T-helper 2 cell (primary cell): ENCODE data around the gene RGS21.
"Not testable (repeated sequence)": the region's sequence is repeated elsewhere in the genome, so short reads cannot be mapped to it uniquely, and the experiment has no call there.

Experiments
- DNase-seq, 5 experiments: peaks; one replicate each; pipeline versions ENCODE4 v3.0.0 to v3.0.0-alpha.2; 2012 to 2022
- total RNA-seq, 2 donors: gene quantifications; one replicate each; lab custom pipeline; 2026; lab: John Stamatoyannopoulos, UW

RGS21 gene, protein sequence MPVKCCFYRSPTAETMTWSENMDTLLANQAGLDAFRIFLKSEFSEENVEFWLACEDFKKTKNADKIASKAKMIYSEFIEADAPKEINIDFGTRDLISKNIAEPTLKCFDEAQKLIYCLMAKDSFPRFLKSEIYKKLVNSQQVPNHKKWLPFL
- 0 reads per million in 2 donors for total RNA-seq

DNA sequence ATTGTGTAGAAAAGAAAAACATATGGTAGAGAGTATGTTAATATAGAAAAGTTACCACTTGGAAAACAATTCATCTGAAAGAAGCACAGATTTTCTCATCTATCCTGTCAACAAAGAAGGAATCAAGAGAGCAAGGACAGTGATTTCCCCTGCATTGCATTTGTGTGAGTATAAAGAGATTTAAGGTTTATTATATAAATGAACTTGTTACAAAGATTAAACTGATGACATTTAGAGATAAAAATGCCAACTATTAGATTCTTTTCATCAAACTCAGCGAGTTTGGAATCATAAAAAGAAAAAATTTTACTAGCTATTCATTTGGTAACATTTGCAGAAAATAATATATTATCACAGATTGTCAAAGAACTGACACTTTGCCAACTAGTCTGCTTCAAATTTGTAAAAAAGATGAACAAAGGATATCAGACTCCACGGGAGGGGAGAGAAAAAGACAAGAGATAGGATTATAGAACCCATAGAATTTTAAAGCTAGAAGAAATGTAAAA lies at the start of gene RGS21:
Gene RGS21 (plus strand): TSS at position 51 of the 509 bp plus-strand sequence. CDS start 26,045 bp downstream, outside the sequence.
- no peak for DNase-seq

DNA sequence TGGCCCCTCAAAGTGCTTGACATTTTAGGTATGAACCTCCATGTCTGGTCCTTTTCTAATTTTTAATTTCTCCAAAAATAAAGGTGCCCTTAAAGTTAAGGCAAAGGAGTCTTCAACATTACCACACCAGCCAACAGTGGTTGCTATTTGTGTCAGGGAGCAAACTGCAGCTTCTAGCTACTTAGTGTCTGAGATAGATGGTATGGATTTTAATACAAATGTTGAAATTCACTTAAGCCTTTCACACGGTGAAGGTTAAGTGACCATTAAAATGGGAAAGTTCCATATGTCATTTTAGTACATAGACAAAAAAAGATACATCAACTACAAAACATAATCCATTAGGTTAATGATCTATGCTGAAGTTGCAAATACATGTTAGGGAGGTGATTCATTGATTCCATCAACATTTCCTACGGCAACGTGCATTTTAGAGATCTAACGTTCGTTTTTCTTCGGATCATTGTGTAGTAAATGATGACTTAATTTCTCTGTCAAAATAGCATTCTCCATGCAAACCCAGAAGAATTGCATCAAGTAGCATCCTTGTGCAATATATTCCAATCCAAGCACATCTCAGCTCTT lies 48.2 kb upstream of the RGS21 start:
- DNase-seq, result no peak

DNA sequence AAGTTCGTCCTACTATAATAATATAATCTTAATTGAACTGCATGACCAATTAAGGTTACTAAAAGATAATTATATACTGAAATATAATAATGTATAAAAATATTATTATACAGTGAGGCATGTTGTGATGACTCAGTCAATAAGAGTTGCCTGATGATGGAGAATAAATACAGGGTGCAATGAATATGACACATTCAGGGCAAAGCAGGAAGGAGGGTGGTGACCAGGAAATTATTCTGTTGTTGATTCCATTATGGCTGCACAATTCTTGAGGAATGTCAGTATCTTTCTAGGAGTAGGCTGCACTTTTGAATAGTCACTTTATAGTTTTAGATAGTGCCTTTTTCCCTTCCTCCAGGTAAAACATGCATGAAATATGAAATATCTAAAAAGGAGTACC lies 46.4 kb upstream of the RGS21 start:
- DNase-seq, result no peak

DNA sequence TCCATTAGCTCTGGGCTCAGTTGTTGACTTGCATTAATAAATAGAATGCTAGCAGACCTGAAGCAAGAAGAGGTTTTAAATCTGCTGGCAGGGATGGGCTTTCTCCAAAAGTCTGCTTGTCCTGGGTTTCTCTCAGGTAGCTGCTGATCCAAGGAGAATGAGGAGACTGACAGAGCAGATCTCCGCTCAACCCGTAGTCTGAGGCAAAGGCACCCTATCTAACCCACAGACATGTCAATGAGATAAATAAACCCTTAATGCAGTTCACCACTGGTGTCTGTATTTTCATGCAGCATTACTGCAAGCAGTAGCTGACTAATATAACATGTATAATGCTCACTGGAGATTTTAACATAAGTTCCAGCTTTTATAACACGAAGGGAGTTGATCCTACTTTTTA lies 44.1 kb upstream of the RGS21 start:
- no peak for DNase-seq

DNA sequence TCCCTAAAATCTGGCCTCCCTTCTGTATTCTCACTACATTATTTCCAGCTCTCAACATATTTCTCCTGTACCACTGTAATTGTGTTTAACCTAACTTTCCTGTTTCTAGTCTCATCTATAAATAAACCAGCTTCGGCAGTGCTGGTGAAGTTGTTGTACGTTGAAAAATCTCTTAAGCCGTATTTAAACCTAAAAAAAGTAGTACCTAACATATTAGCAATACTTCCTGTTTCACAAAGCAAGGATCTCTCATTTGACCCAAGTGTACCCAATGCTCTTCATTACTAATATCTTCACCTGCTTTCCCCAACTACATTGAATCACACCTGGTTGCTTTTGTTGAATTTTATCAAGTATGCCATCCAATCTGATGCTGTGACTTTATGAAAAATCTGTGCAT lies 42.2 kb upstream of the RGS21 start:
- DNase-seq, result no peak

DNA sequence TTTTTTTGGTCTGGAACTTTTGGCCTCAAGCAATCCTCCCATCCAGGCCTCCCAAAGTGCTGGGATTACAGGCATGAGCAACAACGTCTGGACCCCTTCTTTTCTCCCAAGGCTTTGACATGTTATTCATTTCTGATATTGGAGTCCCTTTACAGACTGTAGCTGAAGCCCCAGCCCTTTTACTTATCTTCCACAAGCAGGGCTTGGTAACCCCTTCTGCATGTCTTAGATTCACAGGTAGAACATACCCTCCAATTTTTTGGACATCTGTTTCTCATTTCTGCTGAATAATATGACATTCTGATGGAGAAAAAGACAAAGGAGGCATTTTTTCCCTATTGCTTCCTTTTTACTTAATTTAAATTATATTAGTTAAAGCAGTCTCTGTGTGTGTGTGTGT lies 39.2 kb upstream of the RGS21 start:
- no peak for DNase-seq

DNA sequence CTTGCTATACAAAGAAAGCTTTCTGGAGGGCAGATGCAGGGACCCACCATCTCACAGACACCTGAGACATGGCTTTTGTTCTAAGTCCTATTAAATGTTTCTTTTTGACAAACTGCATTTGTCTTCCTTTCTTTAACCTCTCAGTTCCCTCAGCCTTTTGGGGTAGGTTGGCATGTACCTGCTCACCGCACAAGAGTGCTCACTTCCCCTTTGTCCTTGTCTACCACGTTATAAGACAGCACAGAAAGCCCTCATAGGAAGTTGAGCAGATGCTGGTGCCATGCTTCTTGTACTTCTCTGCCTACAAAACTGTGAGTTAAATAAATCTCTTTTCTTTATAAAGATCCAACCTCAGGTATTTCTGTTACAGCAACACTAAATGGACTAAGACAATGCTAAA lies 31.9 kb upstream of the RGS21 start:
- no peak for DNase-seq

DNA sequence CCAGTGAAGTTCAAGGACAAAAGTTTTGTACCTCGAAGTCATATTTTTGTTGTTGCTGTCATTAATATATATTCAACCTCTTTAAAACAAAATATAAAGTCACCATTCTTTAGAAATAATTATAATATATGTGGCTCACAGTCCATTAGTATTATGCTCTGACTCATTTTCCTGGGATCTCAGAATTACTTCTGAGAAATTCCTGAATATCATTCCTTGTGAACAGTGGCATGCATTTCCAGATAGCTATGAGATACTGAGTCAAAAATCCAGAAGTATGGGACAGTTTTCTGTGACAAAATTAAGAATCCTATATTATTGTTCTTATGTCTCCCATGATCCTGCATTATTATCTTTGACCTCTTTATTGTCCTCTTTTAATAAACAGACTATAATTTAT lies 13.8 kb upstream of the RGS21 start:
- no peak for DNase-seq

DNA sequence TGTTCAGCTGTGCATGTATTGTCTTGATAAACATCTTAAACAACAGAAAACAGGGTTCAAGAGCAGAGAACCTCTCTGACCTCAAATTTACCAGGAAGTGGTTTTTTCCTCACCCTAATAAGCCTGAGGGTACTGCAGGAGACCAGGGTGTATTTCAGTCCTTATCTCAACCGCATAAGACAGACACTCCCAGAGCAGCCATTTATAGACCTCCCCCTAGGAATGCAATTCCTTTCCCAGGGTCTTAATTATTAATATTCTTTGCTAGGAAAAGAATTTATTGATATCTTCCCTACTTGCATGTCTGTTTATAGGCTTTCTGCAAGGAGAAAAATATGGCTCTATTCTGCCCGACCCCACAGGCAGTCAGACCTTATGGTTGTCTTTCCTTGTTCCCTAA lies 8.5 kb upstream of the RGS21 start:
- DNase-seq, result not testable (repeated sequence)

DNA sequence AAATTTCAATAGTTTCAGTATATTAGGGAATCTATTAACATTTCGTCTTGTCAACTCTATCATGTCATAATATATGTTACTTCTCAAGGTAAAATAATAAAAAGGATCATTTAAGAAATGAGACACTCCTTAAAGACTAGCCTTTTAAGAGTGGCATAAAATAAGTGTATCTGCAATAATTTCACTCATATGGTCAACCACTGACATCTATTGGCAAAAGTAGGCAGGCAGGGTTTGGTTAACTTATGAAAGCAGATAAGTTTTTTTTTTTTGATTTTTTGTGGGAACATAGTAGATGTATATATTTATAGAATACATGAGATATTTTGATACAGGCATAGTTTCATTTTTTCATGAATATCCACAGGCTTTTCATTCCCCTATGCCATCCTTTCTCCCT lies 5.5 kb upstream of the RGS21 start:
- peak in 1 of 5 experiments; percentile 0 for DNase-seq

DNA sequence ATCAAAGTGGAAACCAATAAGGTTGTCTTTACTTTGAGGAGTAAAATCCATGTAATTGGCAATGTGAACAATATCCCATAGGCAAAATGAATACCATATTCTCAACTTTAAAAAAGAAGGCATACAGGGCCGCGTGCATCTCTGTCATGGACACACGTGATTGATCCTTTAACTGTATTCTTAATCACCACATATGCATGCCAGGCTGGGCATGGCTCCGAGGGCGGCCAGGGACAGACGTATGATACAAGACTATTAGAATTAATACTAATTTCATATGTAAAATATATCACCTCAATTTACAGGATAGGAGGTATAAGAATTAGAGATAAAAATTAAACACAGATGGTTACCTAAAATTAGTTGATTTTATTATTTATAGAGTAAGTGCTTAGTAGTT lies 11.2 kb downstream of the RGS21 start:
- no peak for DNase-seq

DNA sequence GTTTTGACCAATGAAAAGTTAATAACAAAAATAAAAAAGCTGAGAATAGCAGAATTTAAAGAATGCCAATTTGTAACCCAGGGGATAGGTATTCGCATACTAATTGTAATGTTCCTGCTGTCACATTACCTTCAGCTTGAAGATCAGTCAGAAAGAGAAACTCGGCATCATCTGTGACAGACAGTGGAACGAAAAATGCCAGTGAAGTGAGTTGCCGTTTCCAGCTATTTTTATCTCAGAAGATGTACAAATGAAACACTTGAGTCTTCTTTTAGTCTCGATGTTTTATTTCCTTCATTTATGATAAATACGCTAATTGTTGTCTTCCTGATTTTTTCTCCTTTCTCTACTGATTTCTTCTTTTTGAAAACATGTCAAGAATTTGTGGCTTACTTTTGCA lies 26.1 kb downstream of the RGS21 start:
- DNase-seq, result no peak

DNA sequence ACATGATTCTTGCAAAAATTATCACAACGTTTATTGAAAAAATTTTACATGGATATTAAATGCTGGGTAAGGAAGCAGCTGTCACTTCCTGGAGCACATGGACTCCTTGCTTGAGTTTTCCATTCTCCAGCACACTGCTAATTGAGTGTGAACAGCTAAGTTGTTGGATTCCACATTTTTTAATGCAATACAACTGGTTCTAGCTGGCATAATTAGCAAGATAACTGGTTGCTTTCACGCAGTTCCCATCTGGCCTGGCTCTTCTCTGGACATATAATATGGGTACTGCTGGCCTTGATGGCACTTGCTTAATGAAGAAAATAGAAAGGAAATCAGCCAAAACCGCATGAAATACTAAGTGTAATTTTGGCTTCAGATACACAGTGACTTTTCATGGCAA lies 26.6 kb downstream of the RGS21 start:
- DNase-seq, result no peak

DNA sequence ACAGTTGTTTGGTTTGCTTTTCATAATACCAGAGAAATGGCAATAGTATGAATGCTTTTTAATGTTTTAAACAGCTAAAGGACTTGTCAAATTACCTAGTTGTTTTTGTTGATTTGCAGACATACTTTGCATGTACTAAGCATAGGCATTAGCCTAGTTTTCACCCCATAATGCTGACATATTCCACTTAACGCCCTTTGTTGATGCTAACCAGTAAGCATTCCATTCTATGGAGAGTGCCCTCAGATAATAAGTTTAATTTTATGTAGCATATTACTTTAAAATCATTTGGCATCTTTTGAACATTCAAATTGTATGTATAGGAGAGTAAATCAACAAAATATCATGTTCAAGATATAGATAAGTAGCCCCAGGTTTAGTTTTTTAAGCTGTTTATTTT lies 32.5 kb downstream of the RGS21 start:
- no peak for DNase-seq

DNA sequence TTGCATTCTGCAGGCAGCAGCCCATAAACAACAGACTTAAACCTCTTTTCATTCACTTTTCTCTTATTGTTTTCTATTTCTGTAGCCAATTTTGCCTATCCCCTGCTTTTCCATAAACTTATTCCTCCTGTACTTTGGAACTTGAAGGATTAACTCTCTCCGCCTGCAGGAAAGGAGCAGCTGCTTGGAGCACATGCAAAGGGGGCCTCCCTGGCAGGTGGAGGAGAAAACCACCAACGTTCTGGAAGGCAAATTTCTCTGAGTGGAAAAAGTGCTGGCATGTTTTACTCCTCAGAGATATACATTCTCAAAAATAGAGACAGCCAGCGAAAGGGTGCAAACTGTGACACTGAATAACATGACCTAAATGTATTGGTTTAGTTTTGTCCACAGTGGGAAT lies 33.6 kb downstream of the RGS21 start:
- DNase-seq, result no peak

DNA sequence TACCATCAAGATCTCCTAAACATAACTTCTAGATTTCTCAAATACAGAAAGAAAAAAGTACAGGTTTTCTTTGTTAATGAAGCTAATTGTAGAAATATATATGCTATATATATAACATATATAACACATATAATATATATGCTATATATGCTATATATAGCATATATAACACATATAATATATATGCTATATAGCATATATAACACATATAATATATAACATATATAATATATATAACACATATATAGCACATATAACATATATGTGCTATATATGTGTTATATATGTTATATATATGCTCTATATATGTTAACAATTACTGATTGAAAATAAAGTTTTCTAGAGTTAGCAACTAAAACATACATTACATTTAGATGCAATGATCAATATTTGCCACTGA lies 34.8 kb downstream of the RGS21 start:
- DNase-seq, result no peak

DNA sequence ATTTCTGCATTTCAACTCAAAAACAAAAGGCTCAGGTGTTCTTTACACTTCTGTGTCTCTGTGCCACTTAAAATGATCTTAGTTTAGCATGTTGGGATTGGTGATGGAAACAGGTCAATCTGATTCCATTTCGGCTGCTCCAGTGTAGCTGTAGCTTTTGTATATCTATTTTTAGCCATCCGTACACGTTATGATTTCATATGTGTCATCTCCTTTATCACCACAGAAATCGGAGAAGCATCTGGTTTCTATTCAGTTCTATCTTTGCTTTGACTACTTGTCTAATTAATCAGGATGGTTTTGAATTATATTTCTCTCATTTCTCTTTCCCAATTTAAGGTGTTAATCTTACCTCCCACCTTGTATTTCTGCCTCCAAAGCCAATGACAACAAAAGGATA lies 41.1 kb downstream of the RGS21 start:
- no peak for DNase-seq

DNA sequence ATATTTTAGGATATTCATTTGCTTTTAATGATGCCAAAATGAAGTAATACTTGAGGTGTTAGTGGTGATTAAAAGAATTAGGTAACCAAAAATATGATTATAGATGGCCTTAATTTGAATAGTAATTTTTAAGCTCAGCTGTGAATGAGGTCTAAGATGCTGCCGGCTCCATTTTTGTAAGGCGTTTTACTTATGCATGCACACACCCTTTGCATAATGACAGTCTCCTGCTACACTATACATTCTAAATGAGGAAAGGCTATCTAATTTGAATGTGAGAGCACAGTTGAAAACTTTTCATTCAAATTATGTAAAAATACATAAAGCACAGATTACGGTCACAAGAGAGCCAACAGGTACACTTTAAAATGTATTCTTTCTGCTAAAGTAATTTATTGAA lies 41.6 kb downstream of the RGS21 start:
- DNase-seq, result no peak

DNA sequence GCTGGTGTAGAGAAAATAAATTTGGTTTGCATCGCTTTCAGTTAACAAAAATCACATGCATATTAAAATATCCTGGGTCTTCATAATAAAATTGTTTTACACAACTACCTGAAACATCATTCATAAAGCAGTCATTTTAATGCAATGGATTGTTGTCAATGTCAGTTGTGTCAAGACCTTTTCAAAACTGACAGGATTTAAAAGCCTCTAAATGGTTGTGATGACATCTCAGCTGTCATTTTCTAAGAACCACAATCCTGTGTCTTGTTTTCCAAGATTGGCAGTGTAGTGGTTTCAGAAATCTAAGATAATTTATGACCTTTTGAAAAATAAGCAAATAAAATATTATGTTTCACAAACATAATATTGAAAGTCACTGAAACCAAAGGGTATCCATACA lies 42.0 kb downstream of the RGS21 start:
- no peak for DNase-seq

DNA sequence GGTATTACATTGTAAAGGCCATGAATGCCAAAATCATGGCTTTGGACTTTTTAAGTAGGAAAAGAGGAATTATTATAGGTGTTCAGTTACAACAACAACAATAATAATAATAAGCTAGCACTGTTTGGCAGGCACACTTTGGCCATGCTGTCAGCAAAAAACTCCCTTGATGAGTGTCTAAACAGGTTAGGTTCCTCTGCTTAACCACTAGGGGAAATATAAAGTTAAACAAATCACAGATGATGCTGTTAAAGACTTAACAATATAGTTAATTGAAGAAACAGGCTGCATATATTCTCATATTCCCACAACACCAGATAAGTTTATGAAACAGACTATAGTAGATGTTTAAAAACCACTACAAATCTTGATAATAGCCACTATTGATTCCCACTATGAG lies 46.4 kb downstream of the RGS21 start:
- no peak for DNase-seq

DNA sequence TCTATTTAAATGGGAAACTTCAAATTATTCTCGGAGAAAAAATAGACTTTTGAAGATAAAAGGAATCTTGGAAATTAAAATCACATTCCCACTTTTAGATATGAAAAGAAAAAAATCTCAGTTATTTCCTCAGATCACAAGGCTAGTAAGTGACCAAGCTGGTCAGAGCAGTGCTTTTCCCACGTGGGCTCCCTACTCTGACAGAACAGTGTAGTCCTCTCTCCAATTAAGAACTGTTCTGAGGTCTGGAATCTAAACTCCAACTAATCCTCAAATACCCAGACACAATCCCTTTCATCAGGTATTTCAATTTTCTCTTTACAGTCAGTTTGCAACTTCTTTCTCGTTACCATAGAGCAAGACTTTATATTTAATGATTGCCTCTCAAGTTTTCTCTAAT lies 50.6 kb downstream of the RGS21 start:
- DNase-seq, result no peak

DNA sequence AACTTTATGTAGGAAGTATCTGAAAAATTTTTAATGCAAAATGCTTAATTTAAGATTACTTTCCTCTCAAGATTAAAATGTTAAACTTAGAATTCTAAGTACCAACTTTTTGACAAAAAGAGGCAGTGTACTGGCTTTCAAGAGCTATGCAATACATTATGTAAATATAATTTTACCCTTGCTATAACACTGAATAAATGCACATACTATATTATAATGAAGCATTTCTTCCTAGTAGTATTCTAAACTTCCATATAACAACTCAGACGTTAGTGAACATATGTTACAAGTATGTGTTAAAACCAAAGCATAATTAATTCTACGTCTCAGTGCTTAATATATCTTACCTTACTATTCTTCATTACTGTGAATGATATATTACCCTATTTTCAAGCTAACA lies 58.5 kb downstream of the RGS21 start:
- no peak for DNase-seq

DNA sequence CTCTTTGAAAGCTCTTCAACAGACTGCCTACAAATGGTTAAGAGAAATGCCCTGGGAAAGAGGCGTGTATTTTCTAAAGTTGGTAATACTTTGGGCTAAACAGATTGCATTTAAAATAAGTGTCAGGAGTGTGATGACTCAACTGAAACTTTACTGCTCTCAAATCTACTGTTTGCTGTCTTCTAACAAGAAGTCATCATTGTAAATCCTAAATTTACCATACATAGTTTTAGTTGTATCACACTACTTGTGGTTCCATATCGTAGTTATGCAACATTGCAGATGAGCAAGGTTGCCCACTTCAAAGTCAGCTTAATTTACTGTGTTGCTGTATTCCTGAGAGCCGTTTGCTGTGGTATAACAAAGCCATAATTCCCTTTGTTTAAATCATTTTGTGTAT lies 59.6 kb downstream of the RGS21 start:
- no peak for DNase-seq

DNA sequence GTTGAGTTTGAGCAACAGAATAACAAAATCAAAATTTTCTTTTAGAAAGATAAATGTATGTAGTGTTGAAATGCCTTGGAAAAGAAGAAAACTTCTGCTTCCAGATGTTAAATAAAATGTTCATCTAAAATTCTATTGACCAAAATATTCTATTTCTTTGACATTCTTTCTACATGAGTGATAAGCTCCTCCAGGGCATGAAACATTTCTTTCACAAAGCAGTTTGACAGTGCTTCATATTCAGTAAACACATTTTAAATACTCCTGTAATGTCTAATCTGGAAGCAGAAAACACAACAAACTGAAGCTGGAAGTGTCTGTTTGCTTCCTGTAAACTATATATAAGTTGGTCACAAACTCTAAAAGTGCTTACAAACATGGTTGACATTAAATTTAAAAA lies 61.5 kb downstream of the RGS21 start:
- no peak for DNase-seq

DNA sequence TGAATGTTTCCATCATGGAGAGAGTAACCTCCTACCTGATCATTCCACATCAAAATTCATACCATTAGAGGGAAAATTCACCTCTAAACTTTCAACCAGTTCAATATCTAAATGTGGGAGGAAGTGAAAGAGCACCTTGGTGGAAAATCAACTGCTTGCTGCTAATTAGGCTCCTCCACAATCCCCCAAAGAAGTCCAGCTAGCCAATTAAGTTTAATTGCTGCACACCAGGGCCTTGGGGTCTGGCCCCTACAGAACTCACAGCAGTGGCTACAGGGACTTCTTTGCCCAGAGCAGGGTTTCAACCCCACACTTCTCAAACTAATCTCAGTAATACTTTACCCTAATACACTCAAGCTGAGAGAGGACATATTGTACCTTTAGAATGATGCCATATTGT lies 62.1 kb downstream of the RGS21 start:
- no peak for DNase-seq
